PC-9 (cell line): Measurements from ENCODE around the gene MYO1C. TPM values are rescaled to one million over a fixed set of nuclear protein-coding genes. Genes with fewer than 3 reads are reported as not detected.
A peak's percentile ranks its signal among the peaks of the same experiment; 100 is the strongest.
"Not testable (repeated sequence)": the region's sequence is repeated elsewhere in the genome, so short reads cannot be mapped to it uniquely, and the experiment has no call there.

Experiments
- BruUV-seq: library from RNA; stranded (reverse); fragments of 400-500 nt; replicated peaks from 2 replicates; lab custom pipeline; 2021; lab: Mats Ljungman, UMichigan
- CTCF ChIA-PET: fragments of 300-600 bp; sonication (Branson Sonifier 250); formaldehyde crosslinking; loops from one replicate; lab custom pipeline; 2022; ENCODE audit warnings: antibody characterized with exemption; lab: Charles Lee
- POLR2A ChIA-PET: fragments of 300-600 bp; sonication (Branson Sonifier 250); formaldehyde crosslinking; loops from one replicate; lab custom pipeline; 2022; ENCODE audit warnings: antibody characterized with exemption; ENCODE audit not compliant: unreplicated experiment; lab: Charles Lee
- DNase-seq, 2 experiments: peaks; one replicate each; pipeline versions ENCODE4 v3.0.0 to v3.0.0-alpha.2; 2015 to 2022; ENCODE audit warnings: mixed read lengths in 1 of 2
- H2AFZ ChIP-seq: fragments of 200-600 bp; sonication (generic); 2 replicates; pipeline ENCODE4 v1.8.1; 2017; ENCODE audit warnings: antibody characterized with exemption
- H3F3A ChIP-seq: fragments of 200-600 bp; sonication (generic); 2 replicates; pipeline ENCODE4 v1.8.1; 2017; ENCODE audit warnings: antibody characterized with exemption, mild to moderate bottlenecking, low read depth; ENCODE audit not compliant: insufficient read depth
- H3K27ac ChIP-seq: fragments of 200-600 bp; sonication (generic); 2 replicates; pipeline ENCODE4 v1.6.1; 2016; ENCODE audit warnings: mixed run types
- H3K27me3 ChIP-seq: fragments of 200-600 bp; sonication (generic); 2 replicates; pipeline ENCODE4 v1.6.1; 2016; ENCODE audit warnings: low read depth, mixed run types; ENCODE audit not compliant: insufficient read depth
- H3K36me3 ChIP-seq: fragments of 200-600 bp; sonication (generic); 2 replicates; pipeline ENCODE4 v1.6.1; 2016; ENCODE audit warnings: low read depth, mixed run types
- H3K4me1 ChIP-seq: fragments of 200-600 bp; sonication (generic); replicated peaks from 2 replicates; pipeline ENCODE4 v1.6.1; 2016; ENCODE audit warnings: mixed run types; ENCODE audit not compliant: insufficient read depth
- H3K4me2 ChIP-seq: fragments of 200-600 bp; sonication (generic); 2 replicates; pipeline ENCODE4 v1.6.1; 2017; ENCODE audit warnings: mixed run types
- H3K4me3 ChIP-seq: fragments of 200-600 bp; sonication (generic); 2 replicates; pipeline ENCODE4 v1.6.1; 2016; ENCODE audit warnings: mixed run types
- H3K79me2 ChIP-seq: fragments of 200-600 bp; sonication (generic); 2 replicates; pipeline ENCODE4 v1.6.1; 2017; ENCODE audit warnings: low read depth, mixed run types
- H3K9me2 ChIP-seq: fragments of 200-600 bp; sonication (generic); 2 replicates; pipeline ENCODE4 v1.8.1; 2017; ENCODE audit warnings: mild to moderate bottlenecking; ENCODE audit not compliant: insufficient read depth
- H3K9me3 ChIP-seq: fragments of 200-600 bp; sonication (generic); 2 replicates; pipeline ENCODE4 v1.8.1; 2016; ENCODE audit warnings: low read depth; ENCODE audit not compliant: insufficient read depth
- H4K20me1 ChIP-seq: fragments of 200-600 bp; sonication (generic); 2 replicates; pipeline ENCODE4 v1.8.1; 2017; ENCODE audit not compliant: insufficient read depth
- EZH2 ChIP-seq: fragments of 200-600 bp; sonication (generic); IDR thresholded peaks from 2 replicates; pipeline ENCODE4 v1.8.0; 2017; ENCODE audit warnings: antibody characterized with exemption, low read depth
- intact Hi-C: fragments of 100-400 bp; cut with micrococcal nuclease; formaldehyde crosslinking; loops from one replicate; pipeline ENCODE4 v1.10.0; 2022; ENCODE audit not compliant: unreplicated experiment
- total RNA-seq: library from RNA; stranded (reverse); gene quantifications from 2 replicates; pipeline ENCODE4 v1.2.3, GENCODE V29; 2021
- TF ChIP-seq, protein P1 (sequence below): fragments of 200-600 bp; sonication (generic); conservative IDR thresholded peaks from 2 replicates; pipeline ENCODE4 v1.6.1; 2017; ENCODE audit warnings: mixed run types, antibody characterized with exemption, mild to moderate bottlenecking, moderate library complexity

MYO1C gene
- total RNA-seq, 1 experiment from 2014 or later, result 237 TPM

DNA sequence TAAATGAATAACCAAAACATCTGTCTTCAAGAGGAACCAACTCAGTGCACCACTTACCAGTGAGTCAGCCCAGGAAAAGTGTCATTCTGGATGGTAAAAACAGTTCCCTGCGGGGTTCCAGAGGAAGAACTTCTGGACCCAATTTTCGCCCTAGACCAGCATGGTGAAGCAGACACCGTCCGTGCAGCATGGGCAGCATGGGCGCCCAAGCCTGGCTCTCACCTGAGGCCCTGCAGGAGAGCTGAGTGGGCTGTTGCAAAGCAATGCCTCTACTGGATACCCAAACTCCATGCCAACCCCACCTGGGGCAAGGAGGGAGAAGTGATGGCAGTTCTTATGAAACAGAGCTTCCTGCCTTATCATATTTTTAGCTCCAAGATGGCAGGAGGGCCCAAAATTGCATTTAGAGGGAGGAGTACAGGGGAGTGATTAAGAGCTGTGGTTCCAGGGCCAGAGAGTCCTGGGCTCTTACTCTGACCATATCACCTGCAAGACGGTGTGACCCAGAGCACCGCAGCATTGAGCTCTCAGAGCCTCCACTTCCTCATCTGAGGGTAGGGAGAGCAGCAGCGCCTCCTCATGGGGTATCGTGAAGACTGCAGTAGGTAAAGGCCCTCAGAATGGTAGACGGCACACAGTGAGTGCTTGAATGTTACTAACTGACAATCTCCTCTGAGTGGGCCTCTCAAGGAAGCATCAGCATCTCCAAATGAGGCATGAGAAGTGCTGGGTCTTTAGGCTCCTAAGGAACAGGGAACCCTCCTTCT, 40.5 kb upstream of the MYO1C start:
- peaks cover 26% of the 10 kb centered on the region for H3K36me3 ChIP-seq
- H4K20me1 ChIP-seq, result no peaks in the 10 kb centered on the region
- no TSS peak for BruUV-seq
- H3K79me2 ChIP-seq, result no peaks in the 10 kb centered on the region
- CTCF ChIA-PET, result interaction anchor here (1.1 to 1.2 kb wide), 2 partner anchors 167 to 200 kb away, joined by 3 to 8 read pairs; no protein-coding TSS in a partner anchor
- H3K9me3 ChIP-seq, result no peaks in the 10 kb centered on the region
- no peak overlapping the region for H3K27ac ChIP-seq
- TF ChIP-seq, protein P1, sequence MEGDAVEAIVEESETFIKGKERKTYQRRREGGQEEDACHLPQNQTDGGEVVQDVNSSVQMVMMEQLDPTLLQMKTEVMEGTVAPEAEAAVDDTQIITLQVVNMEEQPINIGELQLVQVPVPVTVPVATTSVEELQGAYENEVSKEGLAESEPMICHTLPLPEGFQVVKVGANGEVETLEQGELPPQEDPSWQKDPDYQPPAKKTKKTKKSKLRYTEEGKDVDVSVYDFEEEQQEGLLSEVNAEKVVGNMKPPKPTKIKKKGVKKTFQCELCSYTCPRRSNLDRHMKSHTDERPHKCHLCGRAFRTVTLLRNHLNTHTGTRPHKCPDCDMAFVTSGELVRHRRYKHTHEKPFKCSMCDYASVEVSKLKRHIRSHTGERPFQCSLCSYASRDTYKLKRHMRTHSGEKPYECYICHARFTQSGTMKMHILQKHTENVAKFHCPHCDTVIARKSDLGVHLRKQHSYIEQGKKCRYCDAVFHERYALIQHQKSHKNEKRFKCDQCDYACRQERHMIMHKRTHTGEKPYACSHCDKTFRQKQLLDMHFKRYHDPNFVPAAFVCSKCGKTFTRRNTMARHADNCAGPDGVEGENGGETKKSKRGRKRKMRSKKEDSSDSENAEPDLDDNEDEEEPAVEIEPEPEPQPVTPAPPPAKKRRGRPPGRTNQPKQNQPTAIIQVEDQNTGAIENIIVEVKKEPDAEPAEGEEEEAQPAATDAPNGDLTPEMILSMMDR, result no peak
- TF ChIP-seq EZH2, result no peak
- no peak for DNase-seq
- H3K9me2 ChIP-seq, result no peaks in the 10 kb centered on the region
- no peak overlapping the region for H2AFZ ChIP-seq
- H3F3A ChIP-seq, result peaks cover 6% of the 10 kb centered on the region; the same call in 1 of the 2 replicates
- H3K4me2 ChIP-seq, result no peak overlapping the region
- H3K27me3 ChIP-seq, result no peaks in the 10 kb centered on the region
- no peak overlapping the region for H3K4me3 ChIP-seq
- H3K4me1 ChIP-seq, result no peaks in the 10 kb centered on the region
- intact Hi-C loops, result no loop called here
- POLR2A ChIA-PET, result no interaction called here

GRCh38 chr17:1529863-1530262, 37.4 kb upstream of the MYO1C start:
- H3K4me3 ChIP-seq, result no peak overlapping the region
- ChIA-PET CTCF (no interaction called here), POLR2A (no interaction called here)
- H3K4me2 ChIP-seq, result no peak overlapping the region
- peak overlapping the region; percentile 45 for H3K27ac ChIP-seq
- H3K9me2 ChIP-seq, result no peaks in the 10 kb centered on the region
- TF ChIP-seq EZH2, result no peak
- no peaks in the 10 kb centered on the region for H3K4me1 ChIP-seq
- intact Hi-C loops, result no loop called here
- peaks cover 10% of the 10 kb centered on the region; the same call in 1 of the 2 replicates for H3F3A ChIP-seq
- H2AFZ ChIP-seq, result no peak overlapping the region
- DNase-seq, result no peak
- no peaks in the 10 kb centered on the region for H4K20me1 ChIP-seq
- no TSS peak for BruUV-seq
- no peaks in the 10 kb centered on the region for H3K27me3 ChIP-seq
- H3K9me3 ChIP-seq, result no peaks in the 10 kb centered on the region
- H3K79me2 ChIP-seq, result no peaks in the 10 kb centered on the region
- peaks cover 10% of the 10 kb centered on the region; the same call in 1 of the 2 replicates for H3K36me3 ChIP-seq

GRCh38 chr17:1526876-1527275, 34.4 kb upstream of the MYO1C start:
- CTCF ChIA-PET, H3K4me3 ChIP-seq, H3K4me2 ChIP-seq, H3K36me3 ChIP-seq, H4K20me1 ChIP-seq, H3K9me3 ChIP-seq, H3K4me1 ChIP-seq, POLR2A ChIA-PET, intact Hi-C loops, DNase-seq, H3K9me2 ChIP-seq, H2AFZ ChIP-seq, H3K27ac ChIP-seq, H3K79me2 ChIP-seq, H3K27me3 ChIP-seq, BruUV-seq: not testable (repeated sequence)
- peaks cover 13% of the 10 kb centered on the region; the same call in 1 of the 2 replicates for H3F3A ChIP-seq

DNA sequence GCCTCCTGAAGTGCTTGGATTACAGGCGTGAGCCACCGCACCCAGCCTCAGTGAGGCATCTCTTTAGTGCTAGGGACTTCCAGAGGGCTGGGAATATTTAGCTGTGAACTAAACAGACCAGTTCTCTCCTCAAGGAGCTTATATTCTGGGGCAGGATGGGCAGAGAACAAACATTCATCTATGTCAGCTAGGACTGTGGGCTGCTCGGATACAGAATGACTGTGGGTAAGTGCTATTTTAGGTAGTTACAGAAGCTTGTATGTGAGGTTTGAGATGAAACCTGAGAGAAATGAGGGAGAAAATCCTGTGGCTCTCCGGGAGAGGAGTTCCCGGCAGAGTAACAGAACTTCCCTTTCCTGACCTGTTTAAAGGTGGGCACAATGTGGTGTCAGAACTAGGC, 30.1 kb upstream of the MYO1C start:
- H3K9me2 ChIP-seq, result no peaks in the 10 kb centered on the region
- peaks cover 4% of the 10 kb centered on the region for H3K79me2 ChIP-seq
- CTCF ChIA-PET, result interaction anchor here (0.6 kb wide), 1 partner anchor 135 kb away, joined by 3 read pairs; no protein-coding TSS in a partner anchor
- H2AFZ ChIP-seq, result no peak overlapping the region
- DNase-seq, result no peak
- no peaks in the 10 kb centered on the region for H3K9me3 ChIP-seq
- H3F3A ChIP-seq, result peaks cover 42% of the 10 kb centered on the region; the same call in 1 of the 2 replicates
- TF ChIP-seq EZH2, result no peak
- TF ChIP-seq, protein P1, result no peak
- no TSS peak for BruUV-seq
- H3K27me3 ChIP-seq, result no peaks in the 10 kb centered on the region
- no peaks in the 10 kb centered on the region; the same call in 1 of the 2 replicates for H3K36me3 ChIP-seq
- H3K4me2 ChIP-seq, result no peak overlapping the region
- 0 out of 2 replicates have a peak, but pooled peaks cover 4% of the 10 kb centered on the region for H4K20me1 ChIP-seq
- H3K4me1 ChIP-seq, result peaks cover 5% of the 10 kb centered on the region
- intact Hi-C loops, result no loop called here
- POLR2A ChIA-PET, result no interaction called here
- no peak overlapping the region for H3K27ac ChIP-seq
- no peak overlapping the region for H3K4me3 ChIP-seq
